Upper lobe of right lung (tissue), 1 donor: Measurements from ENCODE around the gene ISLR2. TPM values are rescaled to one million over a fixed set of nuclear protein-coding genes. Genes with fewer than 3 reads are reported as not detected.
"Not testable (repeated sequence)": the region's sequence is repeated elsewhere in the genome, so short reads cannot be mapped to it uniquely, and the experiment has no call there.

ENCODE experiments used
- ATAC-seq: fragments of 200-7000 bp; cut with Tn5 transposase; one replicate; pipeline ENCODE4 v1.9.1; 2020; ENCODE audit warnings: mild to moderate bottlenecking, moderate library complexity
- DNase-seq: peaks from one replicate; pipeline ENCODE4 v3.0.0-alpha.2; 2020
- H3K27ac ChIP-seq: fragments of 200-600 bp; one replicate; pipeline ENCODE4 v1.8.0; 2022
- H3K27me3 ChIP-seq: fragments of 200-600 bp; one replicate; pipeline ENCODE4 v1.8.0; 2022; ENCODE audit warnings: mild to moderate bottlenecking
- H3K36me3 ChIP-seq: fragments of 200-600 bp; one replicate; pipeline ENCODE4 v1.8.0; 2022
- H3K4me1 ChIP-seq: fragments of 200-600 bp; one replicate; pipeline ENCODE4 v1.8.0; 2022
- H3K4me3 ChIP-seq: fragments of 200-600 bp; one replicate; pipeline ENCODE4 v1.8.0; 2022; ENCODE audit warnings: mild to moderate bottlenecking
- H3K9me3 ChIP-seq: fragments of 200-600 bp; one replicate; pipeline ENCODE4 v1.8.0; 2022
- CTCF ChIP-seq: fragments of 200-600 bp; IDR thresholded peaks from one replicate; pipeline ENCODE4 v1.8.0; 2022; ENCODE audit warnings: antibody characterized with exemption
- intact Hi-C: fragments of 100-400 bp; cut with DNase I; formaldehyde crosslinking; loops from one replicate; pipeline ENCODE4 v1.11.0; 2022
- total RNA-seq: library from RNA; stranded (reverse); fragmentation: NEBNext Ultra II Directional; extraction: Animal tissue kit (Norgen Biotek cat#: 25700); gene quantifications from one replicate; pipeline ENCODE4 v1.2.1, GENCODE V29; 2021
- donor health status: DM: no; HTN: yes; CAD: no; lungs with severe emphysema.

ISLR2 gene
- total RNA-seq, 1 donor from 2014 or later: 4.0 TPM

- no peaks in the 10 kb centered on the region for H3K27me3 ChIP-seq
- ATAC-seq: no peak
- no peak for DNase-seq
- H3K9me3 ChIP-seq: no peaks in the 10 kb centered on the region
- no peaks in the 10 kb centered on the region for H3K36me3 ChIP-seq
- no peak overlapping the region for H3K27ac ChIP-seq
- intact Hi-C loops: no loop called here
- no peak overlapping the region for H3K4me3 ChIP-seq
- H3K4me1 ChIP-seq: peaks cover 10% of the 10 kb centered on the region
- TF ChIP-seq CTCF: no peak
Measured at GRCh38 chr15:74158855-74159650, 28.7 kb downstream of the ISLR2 start.

DNA sequence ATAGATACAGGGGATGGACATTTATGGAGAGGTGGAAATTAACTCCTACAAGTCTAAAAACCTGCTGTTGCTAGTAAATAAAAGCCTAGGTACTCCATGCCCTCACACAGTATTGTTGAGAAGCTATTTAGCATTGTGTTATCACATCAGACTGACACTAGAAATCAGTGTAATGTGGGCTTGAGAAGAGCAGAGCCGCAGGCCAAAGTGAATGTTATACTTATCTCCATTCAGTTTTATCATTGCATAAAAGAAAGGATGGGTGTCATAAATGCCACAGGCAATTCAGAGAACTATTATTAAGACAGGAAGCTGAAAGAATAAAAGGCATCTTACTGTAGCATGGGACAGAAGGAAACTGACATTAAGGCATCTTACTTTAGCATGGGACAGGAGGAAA is 29.4 kb downstream of the ISLR2 start:
- Histone ChIP-seq H3K36me3 (no peaks in the 10 kb centered on the region), H3K4me3 (no peak overlapping the region), H3K27me3 (no peaks in the 10 kb centered on the region), H3K4me1 (peaks cover 10% of the 10 kb centered on the region), H3K9me3 (no peaks in the 10 kb centered on the region), H3K27ac (no peak overlapping the region)
- ATAC-seq (no peak), DNase-seq (no peak)
- no peak for TF ChIP-seq CTCF
- intact Hi-C loops: no loop called here

DNA sequence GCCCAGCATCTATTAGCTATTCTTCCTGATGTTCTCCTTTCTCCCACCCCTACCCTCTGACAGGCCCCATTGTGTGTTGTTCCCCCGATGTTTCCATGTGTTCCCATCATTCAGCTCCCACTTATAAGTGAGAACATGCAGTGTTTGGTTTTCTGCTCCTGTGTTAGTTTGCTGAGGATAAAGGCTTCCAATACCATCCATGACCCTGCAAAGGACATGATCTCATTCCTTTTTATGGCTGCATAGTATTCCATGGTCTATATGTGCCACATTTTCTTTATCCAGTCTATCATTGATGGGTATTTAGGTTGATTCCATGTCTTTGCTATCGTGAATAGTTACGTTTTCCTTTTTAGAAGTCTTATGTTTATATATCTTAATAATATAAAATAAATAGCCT is 30.0 kb downstream of the ISLR2 start:
- intact Hi-C loops, H3K4me1 ChIP-seq, H3K27me3 ChIP-seq, H3K4me3 ChIP-seq, ATAC-seq, H3K36me3 ChIP-seq, DNase-seq, H3K27ac ChIP-seq, H3K9me3 ChIP-seq: not testable (repeated sequence)

DNA sequence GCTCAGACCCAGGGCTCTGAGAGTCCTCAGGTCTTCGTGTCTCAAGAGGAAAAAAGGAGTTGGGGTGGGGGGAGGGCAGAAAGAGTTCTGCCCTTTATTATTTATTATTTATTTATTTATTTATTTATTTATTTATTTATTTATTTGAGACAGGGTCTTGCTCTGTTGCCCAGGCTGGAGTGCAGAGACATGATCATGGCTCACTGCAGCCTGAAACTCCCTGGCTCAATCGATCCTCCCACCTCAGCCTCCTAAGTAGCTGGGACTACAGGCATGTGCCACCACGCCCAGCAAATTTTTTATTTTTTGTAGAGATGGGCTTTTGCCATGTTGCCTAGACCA is 31.8 kb downstream of the ISLR2 start:
- H3K27me3 ChIP-seq, H3K4me3 ChIP-seq, H3K9me3 ChIP-seq, DNase-seq, intact Hi-C loops, ATAC-seq, H3K27ac ChIP-seq, H3K4me1 ChIP-seq, H3K36me3 ChIP-seq: not testable (repeated sequence)

- H3K9me3 ChIP-seq: no peaks in the 10 kb centered on the region
- no peak for TF ChIP-seq CTCF
- peaks cover 4% of the 10 kb centered on the region for H3K4me1 ChIP-seq
- no peak for ATAC-seq
- H3K36me3 ChIP-seq: no peaks in the 10 kb centered on the region
- H3K27ac ChIP-seq: no peak overlapping the region
- intact Hi-C loops: no loop called here
- H3K4me3 ChIP-seq: no peak overlapping the region
- no peaks in the 10 kb centered on the region for H3K27me3 ChIP-seq
- DNase-seq: no peak
Measured at GRCh38 chr15:74165461-74165860, 35.1 kb downstream of the ISLR2 start.

DNA sequence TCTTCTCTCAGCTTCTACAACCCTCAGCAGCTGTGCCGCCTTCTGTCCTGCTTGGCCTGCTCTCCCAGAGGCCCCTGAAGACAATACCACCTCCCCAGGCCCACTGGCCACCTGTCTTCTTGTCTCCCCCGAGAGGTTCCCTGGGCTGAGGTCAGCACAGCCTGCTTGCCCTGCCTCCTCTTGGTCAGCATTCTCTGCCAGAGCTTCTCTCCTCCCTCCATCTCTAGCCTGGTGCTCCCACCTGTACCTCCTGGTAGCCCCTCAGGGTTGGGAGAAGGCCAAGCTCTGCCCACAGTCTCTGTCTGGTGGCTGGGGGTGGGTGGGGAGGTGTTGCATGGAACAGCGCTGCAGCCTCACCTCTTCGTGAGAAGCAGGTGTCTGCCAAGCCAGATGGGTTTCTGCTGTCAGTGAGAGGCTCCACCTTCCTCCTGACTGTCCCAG is 37.5 kb downstream of the ISLR2 start:
- Histone ChIP-seq H3K27me3 (no peaks in the 10 kb centered on the region), H3K4me1 (peaks cover 9% of the 10 kb centered on the region), H3K27ac (no peak overlapping the region), H3K9me3 (no peaks in the 10 kb centered on the region), H3K4me3 (no peak overlapping the region), H3K36me3 (no peaks in the 10 kb centered on the region)
- intact Hi-C loops: no loop called here
- no peak for TF ChIP-seq CTCF
- DNase-seq (peak; percentile 35), ATAC-seq (no peak)

- H3K9me3 ChIP-seq: no peaks in the 10 kb centered on the region
- H3K4me3 ChIP-seq: no peak overlapping the region
- TF ChIP-seq CTCF: no peak
- no peaks in the 10 kb centered on the region for H3K27me3 ChIP-seq
- ATAC-seq (no peak), DNase-seq (no peak)
- H3K4me1 ChIP-seq: peaks cover 17% of the 10 kb centered on the region
- H3K27ac ChIP-seq: no peak overlapping the region
- H3K36me3 ChIP-seq: no peaks in the 10 kb centered on the region
- intact Hi-C loops: no loop called here
Measured at GRCh38 chr15:74168711-74169126, 38.3 kb downstream of the ISLR2 start.
